ENCODE measurements around the gene TMEM135.
"Not testable (repeated sequence)": the region's sequence is repeated elsewhere in the genome, so short reads cannot be mapped to it uniquely, and the experiment has no call there.

The TMEM135 gene

DNA sequence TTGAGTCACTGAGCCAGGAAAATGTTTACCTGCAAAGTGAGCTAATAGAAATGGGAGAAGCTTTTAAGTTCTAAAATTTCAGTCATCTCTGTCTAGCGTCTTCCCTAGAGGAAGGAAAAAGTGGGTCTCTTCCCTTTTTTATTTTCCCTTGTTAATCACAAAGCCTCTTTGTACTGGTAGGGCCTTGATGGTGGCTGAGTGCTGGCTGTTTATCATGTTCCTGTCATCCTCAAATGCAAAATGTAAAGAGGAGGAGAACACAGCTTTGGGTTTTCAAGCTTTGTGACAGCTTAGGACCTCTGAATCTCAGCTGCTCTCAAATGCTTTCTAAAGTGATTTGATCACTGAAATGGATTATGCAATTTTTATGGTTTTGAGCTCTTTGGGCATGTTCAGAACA lies 222.0 kb downstream of the TMEM135 start:
- TF ChIP-seq, protein P1, sequence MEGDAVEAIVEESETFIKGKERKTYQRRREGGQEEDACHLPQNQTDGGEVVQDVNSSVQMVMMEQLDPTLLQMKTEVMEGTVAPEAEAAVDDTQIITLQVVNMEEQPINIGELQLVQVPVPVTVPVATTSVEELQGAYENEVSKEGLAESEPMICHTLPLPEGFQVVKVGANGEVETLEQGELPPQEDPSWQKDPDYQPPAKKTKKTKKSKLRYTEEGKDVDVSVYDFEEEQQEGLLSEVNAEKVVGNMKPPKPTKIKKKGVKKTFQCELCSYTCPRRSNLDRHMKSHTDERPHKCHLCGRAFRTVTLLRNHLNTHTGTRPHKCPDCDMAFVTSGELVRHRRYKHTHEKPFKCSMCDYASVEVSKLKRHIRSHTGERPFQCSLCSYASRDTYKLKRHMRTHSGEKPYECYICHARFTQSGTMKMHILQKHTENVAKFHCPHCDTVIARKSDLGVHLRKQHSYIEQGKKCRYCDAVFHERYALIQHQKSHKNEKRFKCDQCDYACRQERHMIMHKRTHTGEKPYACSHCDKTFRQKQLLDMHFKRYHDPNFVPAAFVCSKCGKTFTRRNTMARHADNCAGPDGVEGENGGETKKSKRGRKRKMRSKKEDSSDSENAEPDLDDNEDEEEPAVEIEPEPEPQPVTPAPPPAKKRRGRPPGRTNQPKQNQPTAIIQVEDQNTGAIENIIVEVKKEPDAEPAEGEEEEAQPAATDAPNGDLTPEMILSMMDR (IDR thresholded peaks at IDR 0.05; ENCODE audit: low read depth, low read length) = no peak
- no peak overlapping the region for H3K4me3 ChIP-seq (ENCODE audit: low read depth, low read length)

DNA sequence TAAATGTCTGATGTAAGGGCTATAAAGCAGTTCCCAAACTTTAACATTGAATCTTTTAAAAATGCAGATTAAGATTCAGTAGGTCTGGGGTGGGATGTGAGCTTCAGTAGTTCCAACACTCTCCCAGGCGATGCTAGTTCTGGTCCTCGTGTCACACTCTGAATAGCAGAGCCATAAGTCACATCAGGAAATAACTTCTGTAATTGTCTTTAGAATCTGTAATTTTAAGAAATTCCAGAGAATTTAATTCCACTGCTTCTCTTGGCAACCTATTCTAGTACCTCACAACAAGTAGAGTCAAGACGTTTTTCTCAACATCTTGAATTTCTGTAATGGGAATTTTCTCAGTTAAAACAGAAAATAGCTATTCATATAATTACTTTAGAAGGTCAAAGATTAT lies 223.1 kb downstream of the TMEM135 start:
- TF ChIP-seq, protein P1 (IDR thresholded peaks at IDR 0.05; ENCODE audit: low read depth, low read length) = no peak
- H3K4me3 ChIP-seq (ENCODE audit: low read depth, low read length) = no peak overlapping the region

DNA sequence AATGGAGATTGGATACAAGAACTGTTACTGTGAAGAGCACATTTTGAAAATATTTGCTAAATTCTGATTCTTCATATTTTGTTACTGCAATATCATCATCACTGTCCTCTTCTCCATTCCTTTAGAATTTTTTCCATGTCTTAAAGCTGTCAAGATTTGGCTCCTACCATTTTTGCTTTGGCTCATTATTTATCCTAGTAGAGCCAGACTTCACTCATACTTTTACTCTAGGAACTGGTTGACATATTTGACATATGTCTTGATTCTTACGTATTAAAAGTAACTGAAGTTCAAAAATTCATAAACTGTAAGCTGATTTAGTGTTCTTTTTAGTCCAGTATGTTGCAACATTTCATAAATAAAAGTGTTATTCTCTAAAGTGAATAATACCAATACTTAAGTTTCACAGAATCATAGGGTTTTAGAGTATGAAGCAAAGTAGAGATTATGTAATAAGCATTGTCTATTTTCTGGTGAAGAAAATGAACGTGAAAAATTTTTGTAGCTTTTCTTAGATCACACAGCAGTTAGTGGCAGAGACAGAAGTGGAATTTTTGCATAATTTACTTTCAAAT lies 225.6 kb downstream of the TMEM135 start:
- TF ChIP-seq, protein P1 (IDR thresholded peaks at IDR 0.05; ENCODE audit: low read depth, low read length) = no peak
- H3K4me3 ChIP-seq (ENCODE audit: low read depth, low read length) = no peak overlapping the region

DNA sequence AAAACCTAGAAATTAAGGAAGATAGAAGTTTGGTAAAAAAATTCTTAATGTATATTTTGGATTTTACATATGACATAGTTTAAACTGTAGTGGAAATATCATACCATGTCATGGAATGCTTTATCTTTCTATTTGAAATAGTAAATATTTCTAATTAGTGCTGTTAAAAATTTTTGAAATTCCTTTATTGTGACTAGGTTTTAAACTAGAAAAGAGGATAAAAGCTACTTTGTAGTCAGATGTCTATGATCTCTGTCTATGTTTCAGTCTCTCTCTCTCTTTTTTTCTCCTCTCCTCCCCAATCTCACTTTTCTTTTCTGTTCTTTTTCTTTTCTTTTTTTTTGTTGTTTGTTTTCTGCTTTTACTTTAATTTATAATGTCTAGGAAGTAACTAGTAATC lies 226.2 kb downstream of the TMEM135 start:
- TF ChIP-seq, protein P1 (IDR thresholded peaks at IDR 0.05; ENCODE audit: low read depth, low read length) = no peak
- H3K4me3 ChIP-seq (ENCODE audit: low read depth, low read length) = no peak overlapping the region

DNA sequence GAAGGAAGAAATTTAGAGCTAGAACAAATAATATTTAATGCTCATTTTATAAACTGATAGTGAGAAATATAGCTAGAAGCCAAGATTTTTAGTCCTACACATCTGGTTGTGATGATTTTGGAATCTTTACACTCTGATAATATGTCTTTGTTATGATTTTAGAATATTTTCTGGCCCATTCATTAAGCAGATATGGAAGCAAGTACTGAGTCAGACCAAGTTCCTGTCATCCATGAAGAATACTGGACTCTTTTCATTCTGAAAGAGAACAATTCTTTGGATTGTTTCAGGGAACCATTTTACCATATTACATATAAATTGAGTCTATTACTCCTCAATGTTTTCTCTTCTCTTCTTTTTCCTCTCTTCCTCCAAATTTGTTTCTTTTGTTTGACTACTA lies 227.4 kb downstream of the TMEM135 start:
- no peak overlapping the region for H3K4me3 ChIP-seq (ENCODE audit: low read depth, low read length)
- TF ChIP-seq, protein P1 (IDR thresholded peaks at IDR 0.05; ENCODE audit: low read depth, low read length) = no peak

DNA sequence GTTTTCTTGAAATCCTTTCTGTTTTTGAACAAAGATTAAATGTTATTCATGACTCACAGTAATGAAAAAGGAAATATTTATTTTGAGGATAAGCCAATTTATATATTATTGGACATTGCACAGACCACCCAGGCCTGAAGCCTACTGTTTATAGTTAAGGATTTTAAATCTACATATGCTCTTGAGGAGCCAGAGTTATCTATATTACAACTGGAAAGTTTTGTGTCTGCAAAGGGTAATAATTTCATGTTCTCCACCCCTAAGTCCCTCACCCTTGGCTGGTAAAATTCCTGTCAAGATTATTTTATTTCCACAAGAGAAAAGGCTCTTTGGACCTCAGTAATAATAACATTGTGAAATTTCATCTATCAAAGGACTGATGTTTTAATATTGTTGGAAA lies 228.2 kb downstream of the TMEM135 start:
- H3K4me3 ChIP-seq (ENCODE audit: low read depth, low read length) = no peak overlapping the region
- TF ChIP-seq, protein P1 (IDR thresholded peaks at IDR 0.05; ENCODE audit: low read depth, low read length) = no peak

DNA sequence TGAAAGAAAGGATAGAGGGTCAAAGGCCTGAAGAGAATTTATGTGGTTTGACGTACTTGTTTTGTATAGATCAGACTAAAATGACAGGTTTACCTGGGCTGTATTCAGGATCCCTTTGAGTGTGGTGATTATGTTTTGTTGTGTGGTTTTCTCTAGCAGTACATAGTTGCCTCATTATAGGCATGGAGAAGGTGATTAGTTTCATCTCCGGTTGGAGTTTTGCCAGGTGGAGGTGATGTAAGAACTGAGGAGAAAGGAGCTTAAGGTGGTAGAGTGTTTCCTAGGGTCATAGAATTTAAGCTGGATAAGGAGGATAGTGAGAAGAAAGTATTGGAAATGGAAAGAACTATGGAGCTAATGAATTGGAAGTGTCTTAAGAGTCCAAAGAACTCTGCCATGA lies 229.0 kb downstream of the TMEM135 start:
- TF ChIP-seq, protein P1 (IDR thresholded peaks at IDR 0.05; ENCODE audit: low read depth, low read length) = no peak
- no peak overlapping the region for H3K4me3 ChIP-seq (ENCODE audit: low read depth, low read length)

DNA sequence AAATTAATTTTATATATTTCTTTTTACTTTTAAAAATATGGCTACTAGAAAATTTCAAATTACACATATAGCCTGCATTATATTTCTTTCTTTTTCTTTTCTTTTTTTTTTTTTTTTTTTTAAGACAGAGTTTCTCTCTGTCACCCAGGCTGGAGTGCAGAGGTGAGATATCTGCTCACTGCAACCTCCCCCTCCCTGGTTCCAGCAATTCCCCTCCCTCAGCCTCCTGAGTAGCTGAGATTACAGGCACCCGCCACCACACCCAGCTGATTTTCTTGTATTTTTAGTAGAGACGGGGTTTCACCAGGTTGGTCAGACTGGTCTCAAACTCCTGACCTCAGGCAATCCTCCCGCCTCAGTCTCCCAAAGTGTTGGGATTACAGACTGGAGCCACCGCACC lies 234.2 kb downstream of the TMEM135 start:
- H3K4me3 ChIP-seq (ENCODE audit: low read depth, low read length) = not testable (repeated sequence)

Measured in WI38 (cell line).